Spleen (tissue), 11 donors: ENCODE results near the gene NTSR2. TPM values are rescaled to one million over a fixed set of nuclear protein-coding genes. Genes with fewer than 3 reads are reported as not detected.

Experiments used
- DNase-seq: peaks from one replicate; pipeline ENCODE4 v3.0.0-alpha.2; 2020
- H3K27ac ChIP-seq, 8 donors: fragments of 200-600 bp; sonication (generic) in 7 of 8; 1 replicate in 4 of 8; 2 replicates in 4 of 8; pipeline versions ENCODE4 v1.5.0 to v1.8.0; 2016 to 2021; ENCODE audit warnings: inconsistent platforms in 4 of 8, mild to moderate bottlenecking in 4 of 8, moderate library complexity in 1 of 8
- H3K27me3 ChIP-seq, 7 donors: fragments of 200-600 bp; sonication (generic) in 6 of 7; replicated peaks in 1 of 7; 1 replicate in 4 of 7; 2 replicates in 3 of 7; pipeline versions ENCODE4 v1.5.0 to v1.8.0; 2016 to 2021; ENCODE audit warnings: inconsistent platforms in 3 of 7, mild to moderate bottlenecking in 1 of 7
- H3K36me3 ChIP-seq, 6 donors: fragments of 200-600 bp; sonication (generic) in 5 of 6; 1 replicate in 4 of 6; 2 replicates in 2 of 6; pipeline versions ENCODE4 v1.5.0 to v1.8.0; 2016 to 2021; ENCODE audit warnings: inconsistent platforms in 2 of 6
- H3K4me1 ChIP-seq, 6 donors: fragments of 200-600 bp; sonication (generic) in 5 of 6; 1 replicate in 3 of 6; 2 replicates in 3 of 6; pipeline versions ENCODE4 v1.5.0 to v1.8.0; 2016 to 2021; ENCODE audit warnings: inconsistent platforms in 3 of 6
- H3K4me3 ChIP-seq, 8 donors: fragments of 200-600 bp; sonication (generic) in 7 of 8; 1 replicate in 4 of 8; 2 replicates in 4 of 8; pipeline versions ENCODE4 v1.5.0 to v1.8.0; 2016 to 2021; ENCODE audit warnings: inconsistent platforms in 4 of 8, mild to moderate bottlenecking in 4 of 8, moderate library complexity in 2 of 8
- H3K9me3 ChIP-seq, 8 donors: fragments of 200-600 bp; sonication (generic) in 7 of 8; 1 replicate in 4 of 8; 2 replicates in 4 of 8; pipeline versions ENCODE4 v1.5.0 to v1.8.0; 2016 to 2021; ENCODE audit warnings: inconsistent platforms in 4 of 8
- CTCF ChIP-seq, 11 experiments: fragments of 200-600 bp in 7 of 11; fragments of 450-650 bp in 4 of 11; sonication (generic) in 4 of 11; IDR thresholded peaks in 8 of 11; conservative IDR thresholded peaks in 3 of 11; 1 replicate in 7 of 11; 2 replicates in 4 of 11; pipeline versions ENCODE4 v1.4.0 to v1.8.0; 2016 to 2021; ENCODE audit warnings: antibody characterized with exemption in 11 of 11, inconsistent platforms in 4 of 11, mild to moderate bottlenecking in 1 of 11
- POLR2A ChIP-seq, 3 donors: fragments of 450-650 bp; IDR thresholded peaks; one replicate each; pipeline ENCODE4 v1.5.1; 2017; ENCODE audit warnings: antibody characterized with exemption in 3 of 3, mild to moderate bottlenecking in 1 of 3
- POLR2AphosphoS5 ChIP-seq, 3 donors: sonication (generic); formaldehyde crosslinking; IDR thresholded peaks; one replicate each; pipeline ENCODE4 v1.5.1; 2017; ENCODE audit warnings: antibody characterized with exemption in 3 of 3
- WGBS, 5 donors: extraction: QIAGEN DNeasy Blood & Tissue Kit in 3 of 5; methylation state at CpG; one replicate each; pipeline versions ENCODE4 v1.1.5 to v1.1.7; 2013 to 2018; 5-methylcytosine and 5-hydroxymethylcytosine counted together
- intact Hi-C: fragments of 100-400 bp; cut with DNase I; formaldehyde crosslinking; loops from one replicate; pipeline ENCODE4 v1.15.0; 2023; ENCODE audit warnings: low total_unique reads
- polyA plus RNA-seq, 3 donors: library from polyadenylated mRNA; stranded (reverse); fragments of 200-250 nt; gene quantifications; one replicate each; pipeline ENCODE4 v1.2.1, GENCODE V29; 2013
- total RNA-seq, 7 donors: library from RNA; depleted of rRNA in 3 of 7; stranded (reverse); fragments of >200 nt in 3 of 7; fragmentation: NEBNext Ultra II Directional in 4 of 7; extraction: Animal tissue kit (Norgen Biotek cat#: 25700) in 4 of 7; gene quantifications; one replicate each; pipeline versions ENCODE4 v1.1.0 to v1.2.1, GENCODE V29; 2016 to 2021
- donor health status: healthy with polysubstance abuse.
- donor health status: DM: no; HTN: no; CAD: no; lungs with moderate emphysema.
- donor health status: DM: no; HTN: no; CAD: no.
- donor health status: Bipolar disorder and iron deficiency.
- donor health status: healthy.
- donor health status: DM: no; HTN: no; CAD: no.
- donor health status: DM: yes; HTN: yes; CAD: no.

Gene NTSR2
- total and polyA plus RNA-seq, 10 donors: not detected

GRCh38 chr2:11636593-11637295 is 33.3 kb downstream of the NTSR2 start:
- no peaks in the 10 kb centered on the region for H3K4me1 ChIP-seq
- H3K27ac ChIP-seq: no peak overlapping the region
- H3K4me3 ChIP-seq: no peak overlapping the region
- H3K36me3 ChIP-seq: no peaks in the 10 kb centered on the region
- WGBS, 5 donors: 65 to 77% (median 70%) methylated on average over 11 of the region's 11 CpGs
- DNase-seq: no peak
- no peak for TF ChIP-seq POLR2A (IDR thresholded peaks at IDR 0.05)
- no peak for TF ChIP-seq CTCF (IDR thresholded peaks at IDR 0.05 in 8 of 11, conservative IDR thresholded peaks at IDR 0.05 in 3 of 11)
- no peak for TF ChIP-seq POLR2AphosphoS5 (IDR thresholded peaks at IDR 0.05)
- peaks cover 0 to 3% (median 0%) of the 10 kb centered on the region in 7 donors for H3K27me3 ChIP-seq
- intact Hi-C loops: no loop called here
- H3K9me3 ChIP-seq: no peaks in the 10 kb centered on the region

- no peaks in the 10 kb centered on the region for H3K4me1 ChIP-seq
- H3K36me3 ChIP-seq: no peaks in the 10 kb centered on the region
- intact Hi-C loops: no loop called here
- DNase-seq: no peak
- no peaks in the 10 kb centered on the region for H3K9me3 ChIP-seq
- TF ChIP-seq POLR2AphosphoS5 (IDR thresholded peaks at IDR 0.05) (no peak), CTCF (IDR thresholded peaks at IDR 0.05 in 8 of 11, conservative IDR thresholded peaks at IDR 0.05 in 3 of 11) (no peak), POLR2A (IDR thresholded peaks at IDR 0.05) (no peak)
- no peak overlapping the region for H3K4me3 ChIP-seq
- H3K27me3 ChIP-seq: peaks cover 0 to 3% (median 0%) of the 10 kb centered on the region in 7 donors
- WGBS, 5 donors: 89 to 93% (median 90%) methylated on average over 11 to 15 of the region's 15 CpGs
- no peak overlapping the region for H3K27ac ChIP-seq
Observed at GRCh38 chr2:11635141-11635540, 34.9 kb downstream of the NTSR2 start.

DNA sequence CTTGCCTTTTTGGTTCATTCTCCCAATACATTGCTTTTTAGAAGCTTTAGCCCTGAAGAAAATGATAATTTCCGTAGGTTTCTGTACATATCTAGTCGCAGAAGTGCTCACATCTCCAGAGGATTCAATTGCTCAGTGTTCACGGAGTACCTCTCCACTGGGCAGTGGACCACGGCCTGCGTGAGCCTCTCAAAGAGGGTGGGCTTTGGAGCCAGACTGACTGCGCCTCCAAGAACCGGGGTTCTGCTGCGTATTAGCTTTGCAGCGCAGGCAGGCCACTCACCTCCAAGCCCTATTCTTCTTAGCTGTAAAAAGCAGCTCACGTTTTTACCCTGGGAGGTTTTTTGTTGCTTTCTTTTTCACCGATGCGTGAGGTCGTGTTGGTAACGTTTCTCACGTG is 35.4 kb downstream of the NTSR2 start:
- H3K36me3 ChIP-seq: no peaks in the 10 kb centered on the region
- H3K4me1 ChIP-seq: no peaks in the 10 kb centered on the region
- TF ChIP-seq POLR2A (IDR thresholded peaks at IDR 0.05) (no peak), POLR2AphosphoS5 (IDR thresholded peaks at IDR 0.05) (no peak), CTCF (IDR thresholded peaks at IDR 0.05 in 8 of 11, conservative IDR thresholded peaks at IDR 0.05 in 3 of 11) (no peak)
- no peaks in the 10 kb centered on the region for H3K9me3 ChIP-seq
- 85 to 90% (median 87%) methylated on average over 15 of the region's 15 CpGs for WGBS, 5 donors
- intact Hi-C loops: no loop called here
- peaks cover 0 to 2% (median 0%) of the 10 kb centered on the region in 7 donors for H3K27me3 ChIP-seq
- H3K4me3 ChIP-seq: no peak overlapping the region
- peak; percentile 50 for DNase-seq
- H3K27ac ChIP-seq: no peak overlapping the region

DNA sequence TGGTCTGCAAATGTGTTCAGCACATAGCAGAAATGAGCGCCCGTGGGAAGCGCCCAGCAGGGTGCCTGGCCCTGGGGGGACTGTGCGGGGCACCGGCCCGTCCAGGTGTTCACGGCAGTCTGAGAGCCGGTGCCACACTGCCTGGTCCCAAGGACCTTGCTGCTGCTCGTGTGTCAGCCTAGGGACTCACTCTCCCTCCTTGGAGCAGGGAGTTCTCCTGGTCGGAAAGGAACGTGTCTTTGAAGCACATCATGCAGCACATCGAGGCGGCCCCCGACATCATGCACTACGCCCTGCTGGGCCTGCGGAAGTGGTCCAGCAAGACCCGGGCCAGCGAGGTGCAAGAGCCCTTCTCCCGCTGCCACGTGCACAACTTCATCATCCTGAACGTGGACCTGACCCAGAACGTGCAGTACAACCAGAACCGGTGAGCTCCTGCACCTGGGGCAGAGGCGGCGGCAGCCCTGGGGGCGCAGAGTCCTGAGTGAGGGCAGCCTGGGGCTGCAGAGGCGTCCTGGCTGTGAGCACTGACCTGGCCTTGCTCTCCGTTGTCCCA is 36.0 kb downstream of the NTSR2 start:
- Histone ChIP-seq H3K4me3 (no peak overlapping the region), H3K4me1 (no peaks in the 10 kb centered on the region), H3K9me3 (no peaks in the 10 kb centered on the region), H3K27ac (no peak overlapping the region), H3K27me3 (no peaks in the 10 kb centered on the region), H3K36me3 (no peaks in the 10 kb centered on the region)
- peak; percentile 76 for DNase-seq
- TF ChIP-seq POLR2A (IDR thresholded peaks at IDR 0.05): no peak
- TF ChIP-seq CTCF (IDR thresholded peaks at IDR 0.05 in 8 of 11, conservative IDR thresholded peaks at IDR 0.05 in 3 of 11): no peak
- TF ChIP-seq POLR2AphosphoS5 (IDR thresholded peaks at IDR 0.05): no peak
- WGBS, 5 donors: 87 to 92% (median 92%) methylated on average over 25 to 28 of the region's 28 CpGs
- intact Hi-C loops: no loop called here
